Inflammatory macrophage (primary cell): ENCODE results near the gene ZNF223.

Source experiments
- DNase-seq, 2 donors: peaks; one replicate each; pipeline ENCODE4 v3.0.0-alpha.2; 2020 to 2022

The ZNF223 gene

GRCh38 chr19:44071824-44072542 lies 20.1 kb downstream of the ZNF223 start, which contains the start of gene ZNF284:
Gene ZNF284, plus strand, starts transcription at chr19:44072159. Its CDS starts 4,231 bp downstream, at chr19:44076390.
- DNase-seq, result peak; percentile 82 to 93

GRCh38 chr19:44072543-44073401 lies 20.9 kb downstream of the ZNF223 start:
- no peak for DNase-seq

GRCh38 chr19:44076325-44076724 lies 24.5 kb downstream of the ZNF223 start:
- no peak for DNase-seq

- DNase-seq, result no peak
These were observed 40.3 kb downstream of the ZNF223 start for GRCh38 chr19:44092108-44092507.

- peak; percentile 94 to 95 for DNase-seq
These were observed 42.3 kb downstream of the ZNF223 start, which contains the start of gene ZNF224 for GRCh38 chr19:44093931-44094765. Gene ZNF224, plus strand, starts transcription at chr19:44094361. Its CDS starts 3,513 bp downstream, at chr19:44097874.

GRCh38 chr19:44107751-44108150 lies 55.9 kb downstream of the ZNF223 start:
- no peak for DNase-seq

- DNase-seq, result no peak
These were observed 57.6 kb downstream of the ZNF223 start for GRCh38 chr19:44109458-44109857.

- peak; percentile 24 to 41 for DNase-seq
These were observed 60.2 kb downstream of the ZNF223 start for GRCh38 chr19:44111910-44112463.

- DNase-seq, result no peak
These were observed 60.9 kb downstream of the ZNF223 start for GRCh38 chr19:44112802-44113137.

GRCh38 chr19:44113138-44113783 lies 61.4 kb downstream of the ZNF223 start, which contains the start of gene ZNF225:
Gene ZNF225, plus strand, starts transcription at chr19:44113399. Its CDS starts 2,429 bp downstream, at chr19:44115828.
- peak; percentile 99 for DNase-seq

- DNase-seq, result no peak
These were observed 62.1 kb downstream of the ZNF223 start for GRCh38 chr19:44113784-44114390.
